GM18526 (cell line): Measurements from ENCODE around the gene SCN10A.

ENCODE experiments used
- POLR2A ChIP-seq: IDR thresholded peaks from 3 replicates; pipeline ENCODE4 v1.6.1; 2011; ENCODE audit not compliant: insufficient read length; ENCODE audit errors: extremely low read depth

The SCN10A gene

GRCh38 chr3:38816026-38816425, at the start of gene SCN10A:
TSS of gene SCN10A (minus strand) at chr3:38816217. CDS start at chr3:38794010, 22,207 bp downstream.
- TF ChIP-seq POLR2A = no peak

GRCh38 chr3:38853011-38853410, 37.0 kb upstream of the SCN10A start:
- no peak for TF ChIP-seq POLR2A

- TF ChIP-seq POLR2A = no peak
Observed at GRCh38 chr3:38843898-38844297, 27.9 kb upstream of the SCN10A start.

- no peak for TF ChIP-seq POLR2A
Observed at GRCh38 chr3:38842266-38842965, 26.4 kb upstream of the SCN10A start.

- TF ChIP-seq POLR2A = no peak
Observed at GRCh38 chr3:38840987-38841386, 25.0 kb upstream of the SCN10A start.

- no peak for TF ChIP-seq POLR2A
Observed at GRCh38 chr3:38837358-38837757, 21.3 kb upstream of the SCN10A start.

- TF ChIP-seq POLR2A = no peak
Observed at GRCh38 chr3:38836561-38836960, 20.5 kb upstream of the SCN10A start.

- no peak for TF ChIP-seq POLR2A
Observed at GRCh38 chr3:38835939-38836338, 19.9 kb upstream of the SCN10A start.

GRCh38 chr3:38834717-38835116, 18.7 kb upstream of the SCN10A start:
- no peak for TF ChIP-seq POLR2A

GRCh38 chr3:38834110-38834509, 18.1 kb upstream of the SCN10A start:
- no peak for TF ChIP-seq POLR2A

- TF ChIP-seq POLR2A = no peak
Observed at GRCh38 chr3:38829404-38829803, 13.4 kb upstream of the SCN10A start.

- TF ChIP-seq POLR2A = no peak
Observed at GRCh38 chr3:38828681-38829080, 12.7 kb upstream of the SCN10A start.

GRCh38 chr3:38827791-38828190, 11.8 kb upstream of the SCN10A start:
- TF ChIP-seq POLR2A = no peak

GRCh38 chr3:38826001-38826400, 10.0 kb upstream of the SCN10A start:
- no peak for TF ChIP-seq POLR2A

- no peak for TF ChIP-seq POLR2A
Observed at GRCh38 chr3:38824349-38824748, 8.3 kb upstream of the SCN10A start.

- TF ChIP-seq POLR2A = no peak
Observed at GRCh38 chr3:38823722-38824121, 7.7 kb upstream of the SCN10A start.

- no peak for TF ChIP-seq POLR2A
Observed at GRCh38 chr3:38823186-38823585, 7.2 kb upstream of the SCN10A start.
